Smooth muscle cell of the brain vasculature (primary cell): ENCODE results near the gene KNG1.
"Not testable (repeated sequence)": the region's sequence is repeated elsewhere in the genome, so short reads cannot be mapped to it uniquely, and the experiment has no call there.

Experiments
- DNase-seq: peaks from one replicate; pipeline ENCODE4 v3.0.0-alpha.2; 2012; ENCODE audit warnings: low read depth, low spot score

Gene KNG1

GRCh38 chr3:186717039-186717457 is at the start of gene KNG1:
KNG1 (plus strand) TSS chr3:186717359; CDS start chr3:186717543, 184 bp downstream.
- no peak for DNase-seq

GRCh38 chr3:186668426-186668825 is 48.7 kb upstream of the KNG1 start:
- DNase-seq, result no peak

GRCh38 chr3:186669378-186670084 is 47.6 kb upstream of the KNG1 start:
- DNase-seq, result no peak

GRCh38 chr3:186670155-186670554 is 47.0 kb upstream of the KNG1 start:
- no peak for DNase-seq

- DNase-seq, result no peak
Observed at GRCh38 chr3:186671051-186671450, 46.1 kb upstream of the KNG1 start.

GRCh38 chr3:186678604-186679003 is 38.6 kb upstream of the KNG1 start:
- DNase-seq, result no peak

GRCh38 chr3:186679151-186679550 is 38.0 kb upstream of the KNG1 start:
- no peak for DNase-seq

GRCh38 chr3:186680869-186681268 is 36.3 kb upstream of the KNG1 start:
- DNase-seq, result no peak

- DNase-seq, result no peak
Observed at GRCh38 chr3:186682812-186683211, 34.3 kb upstream of the KNG1 start.

GRCh38 chr3:186683979-186684378 is 33.2 kb upstream of the KNG1 start:
- no peak for DNase-seq

GRCh38 chr3:186686475-186686874 is 30.7 kb upstream of the KNG1 start:
- DNase-seq, result not testable (repeated sequence)

- no peak for DNase-seq
Observed at GRCh38 chr3:186687120-186687651, 30.0 kb upstream of the KNG1 start.

GRCh38 chr3:186690304-186690703 is 26.9 kb upstream of the KNG1 start:
- not testable (repeated sequence) for DNase-seq

- DNase-seq, result no peak
Observed at GRCh38 chr3:186691676-186692075, 25.5 kb upstream of the KNG1 start.

- no peak for DNase-seq
Observed at GRCh38 chr3:186693843-186694242, 23.3 kb upstream of the KNG1 start.

GRCh38 chr3:186694288-186695032 is 22.7 kb upstream of the KNG1 start:
- no peak for DNase-seq

- no peak for DNase-seq
Observed at GRCh38 chr3:186696522-186696921, 20.6 kb upstream of the KNG1 start.

- DNase-seq, result no peak
Observed at GRCh38 chr3:186697510-186697909, 19.6 kb upstream of the KNG1 start.

GRCh38 chr3:186700267-186700666 is 16.9 kb upstream of the KNG1 start:
- DNase-seq, result no peak

- DNase-seq, result not testable (repeated sequence)
Observed at GRCh38 chr3:186702451-186702850, 14.7 kb upstream of the KNG1 start.

- no peak for DNase-seq
Observed at GRCh38 chr3:186705882-186706780, 11.0 kb upstream of the KNG1 start.
